ENCODE results near the gene LYST.

GRCh38 chr1:235821361-235821981 is 45.2 kb downstream of the LYST start:
- TF ChIP-seq CTCF (IDR thresholded peaks at IDR 0.05 in 8 of 11, conservative IDR thresholded peaks at IDR 0.05 in 3 of 11), result no peak
- no peak for TF ChIP-seq POLR2A (IDR thresholded peaks at IDR 0.05)
- no peak for TF ChIP-seq POLR2AphosphoS5 (IDR thresholded peaks at IDR 0.05)

Measured in spleen (tissue), 7 donors.